Posterior cingulate gyrus (tissue), 11 donors: ENCODE results near the gene SFTPA1.
"Not testable (repeated sequence)": the region's sequence is repeated elsewhere in the genome, so short reads cannot be mapped to it uniquely, and the experiment has no call there.

ENCODE experiments used
- DNase-seq, 10 donors: peaks; one replicate each; pipeline versions ENCODE4 v3.0.0 to v3.0.0-alpha.2; 2020 to 2021; ENCODE audit warnings: mixed read lengths in 3 of 10
- intact Hi-C: fragments of 100-400 bp; cut with DNase I; formaldehyde crosslinking; loops from one replicate; pipeline ENCODE4 v1.15.1; 2023

SFTPA1 gene

GRCh38 chr10:79610601-79611191 lies at the start of gene SFTPA1:
Gene SFTPA1 (plus strand): TSS chr10:79610939. CDS start chr10:79611826, 887 bp downstream.
- no peak for DNase-seq

GRCh38 chr10:79561257-79561656 lies 49.5 kb upstream of the SFTPA1 start:
- intact Hi-C loops: loop anchor here (10.0 kb wide), 1 partner anchor 364 kb away; no protein-coding TSS in a partner anchor
- no peak for DNase-seq

More at GRCh38 chr10:79610601-79611191, at the start of gene SFTPA1:
- intact Hi-C loops: no loop called here

GRCh38 chr10:79562135-79562756 lies 48.5 kb upstream of the SFTPA1 start:
- peak; percentile 40 to 96 (median 74) for DNase-seq
- intact Hi-C loops: loop anchor here (10.0 kb wide), 1 partner anchor 363 kb away; no protein-coding TSS in a partner anchor

- DNase-seq: no peak
- intact Hi-C loops: loop anchor here (10.0 kb wide), 1 partner anchor 361 kb away; no protein-coding TSS in a partner anchor
These were observed 47.3 kb upstream of the SFTPA1 start for GRCh38 chr10:79563426-79563825.

GRCh38 chr10:79570624-79571023 lies 40.1 kb upstream of the SFTPA1 start:
- DNase-seq, intact Hi-C loops: not testable (repeated sequence)

- DNase-seq: no peak
- intact Hi-C loops: no loop called here
These were observed 31.4 kb upstream of the SFTPA1 start for GRCh38 chr10:79579361-79579760.

GRCh38 chr10:79581044-79581443 lies 29.7 kb upstream of the SFTPA1 start:
- intact Hi-C loops: no loop called here

GRCh38 chr10:79582096-79582495 lies 28.6 kb upstream of the SFTPA1 start:
- intact Hi-C loops: no loop called here
- DNase-seq: no peak

More at GRCh38 chr10:79581044-79581443, 29.7 kb upstream of the SFTPA1 start:
- DNase-seq: no peak

- intact Hi-C loops: not testable (repeated sequence)
- DNase-seq: peak in 1 of 10 donors; percentile 78
These were observed 27.8 kb upstream of the SFTPA1 start for GRCh38 chr10:79582954-79583353.

- no peak for DNase-seq
- intact Hi-C loops: no loop called here
These were observed 27.2 kb upstream of the SFTPA1 start for GRCh38 chr10:79583488-79584024.

- intact Hi-C loops: no loop called here
- no peak for DNase-seq
These were observed 24.7 kb upstream of the SFTPA1 start for GRCh38 chr10:79585870-79586527.

GRCh38 chr10:79586933-79587332 lies 23.8 kb upstream of the SFTPA1 start:
- no peak for DNase-seq
- intact Hi-C loops: no loop called here

- intact Hi-C loops: no loop called here
- no peak for DNase-seq
These were observed 21.9 kb upstream of the SFTPA1 start for GRCh38 chr10:79588800-79589199.

GRCh38 chr10:79593377-79593776 lies 17.4 kb upstream of the SFTPA1 start:
- DNase-seq: no peak
- intact Hi-C loops: no loop called here

GRCh38 chr10:79594565-79594964 lies 16.2 kb upstream of the SFTPA1 start:
- intact Hi-C loops, DNase-seq: not testable (repeated sequence)

GRCh38 chr10:79595510-79595909 lies 15.2 kb upstream of the SFTPA1 start:
- intact Hi-C loops: no loop called here
- no peak for DNase-seq

GRCh38 chr10:79599644-79600043 lies 11.1 kb upstream of the SFTPA1 start:
- DNase-seq, intact Hi-C loops: not testable (repeated sequence)

- intact Hi-C loops: no loop called here
- no peak for DNase-seq
These were observed 8.8 kb upstream of the SFTPA1 start for GRCh38 chr10:79601939-79602338.

- intact Hi-C loops: no loop called here
- DNase-seq: no peak
These were observed 7.8 kb upstream of the SFTPA1 start for GRCh38 chr10:79602953-79603352.

- intact Hi-C loops: no loop called here
These were observed 6.4 kb upstream of the SFTPA1 start for GRCh38 chr10:79604294-79604693.

GRCh38 chr10:79605308-79605707 lies 5.4 kb upstream of the SFTPA1 start:
- intact Hi-C loops: no loop called here
- no peak for DNase-seq

More at GRCh38 chr10:79604294-79604693, 6.4 kb upstream of the SFTPA1 start:
- DNase-seq: no peak
